ENCODE measurements around the gene HOXC12. TPM values are rescaled to one million over a fixed set of nuclear protein-coding genes. Genes with fewer than 3 reads are reported as not detected.

HOXC12 gene
- total and polyA plus RNA-seq, 2 of the 8 experiments (the other 6 are each of a cell fraction or from before 2014, with no cell fraction given), result not detected

DNA sequence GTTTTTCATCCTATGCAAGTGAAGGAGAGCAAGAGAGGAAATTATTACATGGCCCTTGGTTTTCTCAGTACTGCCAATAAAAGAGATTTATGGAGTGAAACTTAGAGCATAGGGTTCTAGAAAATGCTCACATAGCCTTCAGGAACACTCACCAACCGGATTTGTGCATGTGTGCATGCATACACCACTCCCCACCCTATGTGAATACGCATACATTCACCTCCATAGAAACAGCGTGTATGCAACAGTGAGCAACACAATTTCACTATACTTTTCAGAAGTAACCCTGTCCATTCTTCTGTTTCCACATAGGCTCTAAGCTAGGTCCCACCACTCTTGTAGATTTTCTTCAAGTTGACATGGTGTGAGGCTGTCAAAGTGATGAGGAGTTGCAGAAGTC is 47.6 kb upstream of the HOXC12 start:
- Histone ChIP-seq H3K36me3 (ENCODE audit: control insufficient read depth in 2 of 4, insufficient read depth in 4 of 4, low read length in 3 of 4) (no peaks in the 10 kb centered on the region), H3K23me2 (ENCODE audit: low read depth, low read length) (no peaks in the 10 kb centered on the region), H4K5ac (ENCODE audit: insufficient read length, low read depth, low read length) (no peak overlapping the region), H3K4me1 (replicated peaks in 1 of 4; ENCODE audit: control insufficient read depth in 3 of 4, insufficient read depth in 4 of 4, low read length in 3 of 4) (no peaks in the 10 kb centered on the region; a peak in 1 of 7 replicates), H3K4me2 (ENCODE audit: insufficient read depth in 1 of 2, low read depth in 2 of 2, low read length in 2 of 2) (no peak overlapping the region), H3K79me1 (ENCODE audit: low read depth, low read length) (no peaks in the 10 kb centered on the region), H3K79me2 (ENCODE audit: control insufficient read depth in 1 of 2, insufficient read depth in 2 of 2, low read length in 2 of 2) (no peaks in the 10 kb centered on the region), H3K4ac (replicated peaks; ENCODE audit: insufficient read length, low read depth, low read length) (no peak overlapping the region), H3K14ac (ENCODE audit: insufficient read length) (no peak overlapping the region), H3K18ac (ENCODE audit: extremely low read depth, low read length) (no peak overlapping the region), H2BK120ac (replicated peaks; ENCODE audit: low read depth, low read length) (no peak overlapping the region), H2BK15ac (ENCODE audit: low read length) (no peak overlapping the region), H3K56ac (replicated peaks; ENCODE audit: insufficient read length, low read depth, low read length) (no peak overlapping the region), H4K91ac (replicated peaks; ENCODE audit: insufficient read length, low read length) (no peak overlapping the region), H2BK20ac (ENCODE audit: low read length) (no peak overlapping the region), H2AK5ac (ENCODE audit: low read depth, low read length) (no peak overlapping the region), H3K27me3 (replicated peaks in 1 of 4; ENCODE audit: control insufficient read depth in 3 of 4, extremely low read depth in 1 of 4, insufficient read depth in 3 of 4, low read length in 3 of 4) (peaks cover 0 to 4% (median 2%) of the 10 kb centered on the region in 4 experiments; a peak in 5 of 7 replicates), H3K27ac (ENCODE audit: low read depth, low read length) (no peak overlapping the region), H3K9me3 (ENCODE audit: insufficient read depth in 2 of 2, low read depth in 1 of 2, low read length in 1 of 2) (no peaks in the 10 kb centered on the region), H3K9ac (replicated peaks in 1 of 4; ENCODE audit: extremely low read depth in 1 of 4, low read depth in 3 of 4, low read length in 3 of 4) (no peak overlapping the region), H2BK5ac (ENCODE audit: low read depth, low read length) (no peak overlapping the region), H4K8ac (ENCODE audit: extremely low read depth, insufficient read depth, low read length) (no peak overlapping the region), H3K23ac (ENCODE audit: insufficient read length) (no peak overlapping the region), H2AFZ (ENCODE audit: low read length) (no peak overlapping the region), H2BK12ac (ENCODE audit: low read depth, low read length) (no peak overlapping the region), H3K4me3 (ENCODE audit: extremely low read depth in 1 of 4, insufficient read depth in 2 of 4, low read depth in 3 of 4, low read length in 4 of 4) (no peak overlapping the region), H4K20me1 (replicated peaks in 1 of 2; ENCODE audit: control insufficient read depth in 1 of 2, insufficient read depth in 2 of 2, low read length in 2 of 2) (no peaks in the 10 kb centered on the region)
- FAIRE-seq, result no peak
- 78% methylated on average over 3 of the region's 3 CpGs; no CpG with 5 or more reads in 1 of the 2 experiments for WGBS, 2 experiments (ENCODE audit: extremely low coverage in 1 of 2, insufficient coverage in 1 of 2, insufficient read length in 1 of 2, insufficient replicate concordance in 2 of 2, low coverage in 1 of 2, low lambda C conversion rate in 2 of 2, missing lambda C conversion rate in 1 of 2)
- POLR2A ChIA-PET (ENCODE audit: partially characterized antibody), result interaction anchor here (1.4 kb wide), 1 partner anchor 37 kb away, joined by 3 read pairs; no protein-coding TSS in a partner anchor
- CTCF ChIA-PET (ENCODE audit: partially characterized antibody), result no interaction called here
- no peak for DNase-seq (ENCODE audit: low read depth in 1 of 2, low spot score in 2 of 2)
- no peak for TF ChIP-seq PHF8 (conservative IDR thresholded peaks at IDR 0.05; ENCODE audit: low read depth, low read length)
- TF ChIP-seq FOSL1 (IDR thresholded peaks at IDR 0.05; ENCODE audit: insufficient read depth, low read depth, low read length), result no peak
- no peak for TF ChIP-seq TBP (IDR thresholded peaks at IDR 0.05; ENCODE audit: low read depth, low read length)

All from H1 (cell line).